Activated naive CD8-positive, alpha-beta T cell (primary cell): Measurements from ENCODE around the gene DNAJC7.

ENCODE experiments used
- H3K27ac Mint-ChIP-seq: one replicate; pipeline ENCODE4 v1.8.0; 2021; ENCODE audit warnings: mixed read lengths
- H3K27me3 Mint-ChIP-seq: one replicate; pipeline ENCODE4 v1.8.0; 2021; ENCODE audit warnings: mixed read lengths
- H3K36me3 Mint-ChIP-seq: one replicate; pipeline ENCODE4 v1.8.0; 2021; ENCODE audit warnings: mixed read lengths
- H3K4me1 Mint-ChIP-seq: one replicate; pipeline ENCODE4 v1.8.0; 2021; ENCODE audit warnings: low read depth, mixed read lengths
- H3K4me3 Mint-ChIP-seq: one replicate; pipeline ENCODE4 v1.8.0; 2021; ENCODE audit warnings: mild to moderate bottlenecking, mixed read lengths
- H3K9me3 Mint-ChIP-seq: one replicate; pipeline ENCODE4 v1.8.0; 2021; ENCODE audit warnings: low read depth, mixed read lengths

The DNAJC7 gene, protein sequence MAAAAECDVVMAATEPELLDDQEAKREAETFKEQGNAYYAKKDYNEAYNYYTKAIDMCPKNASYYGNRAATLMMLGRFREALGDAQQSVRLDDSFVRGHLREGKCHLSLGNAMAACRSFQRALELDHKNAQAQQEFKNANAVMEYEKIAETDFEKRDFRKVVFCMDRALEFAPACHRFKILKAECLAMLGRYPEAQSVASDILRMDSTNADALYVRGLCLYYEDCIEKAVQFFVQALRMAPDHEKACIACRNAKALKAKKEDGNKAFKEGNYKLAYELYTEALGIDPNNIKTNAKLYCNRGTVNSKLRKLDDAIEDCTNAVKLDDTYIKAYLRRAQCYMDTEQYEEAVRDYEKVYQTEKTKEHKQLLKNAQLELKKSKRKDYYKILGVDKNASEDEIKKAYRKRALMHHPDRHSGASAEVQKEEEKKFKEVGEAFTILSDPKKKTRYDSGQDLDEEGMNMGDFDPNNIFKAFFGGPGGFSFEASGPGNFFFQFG

DNA sequence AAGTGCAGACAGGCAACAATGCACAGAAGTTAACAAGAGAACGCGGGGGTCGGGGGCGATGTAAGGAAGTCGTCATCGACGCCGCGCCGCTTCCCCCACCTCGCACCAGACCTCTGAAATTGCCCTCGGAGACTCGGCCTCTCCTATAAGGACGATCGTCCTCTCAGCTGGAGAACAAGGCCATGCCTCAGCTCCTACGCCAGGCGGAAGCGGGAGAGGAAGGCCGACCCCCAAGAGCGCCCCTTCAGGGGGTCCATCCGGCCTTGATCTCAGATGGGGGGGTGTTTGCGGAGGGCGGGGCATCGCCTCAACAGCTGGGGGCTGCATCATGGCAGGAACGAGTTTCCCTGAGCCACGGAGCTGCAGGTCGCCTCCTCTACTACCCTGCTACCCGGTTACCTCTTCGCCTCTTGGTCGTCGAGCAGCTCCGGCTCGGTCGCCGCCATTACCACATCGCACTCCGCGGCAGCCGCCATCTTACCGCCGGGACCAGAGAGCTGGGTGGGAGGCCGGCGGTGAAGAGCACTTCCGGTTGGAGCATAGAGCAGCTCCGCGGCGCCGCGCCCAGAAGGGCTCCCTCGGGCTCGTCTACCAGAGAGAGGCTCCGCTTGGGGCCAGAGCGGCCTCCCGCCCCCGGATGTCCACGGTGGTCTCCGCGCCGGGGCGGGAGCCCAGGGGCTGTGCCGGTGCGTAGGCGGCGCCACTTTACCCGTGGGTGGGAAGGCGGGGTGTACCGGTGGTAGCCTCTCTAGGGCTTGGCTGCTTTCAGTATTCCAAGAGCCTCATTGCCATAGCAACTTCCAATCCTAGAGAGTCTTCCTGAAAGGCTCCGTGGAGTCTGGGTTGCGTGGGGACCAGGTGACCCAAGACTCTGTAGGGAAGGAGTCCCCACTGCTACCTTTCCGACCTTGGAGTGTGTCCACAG lies at the start of gene DNAJC7:
DNAJC7 (minus strand) TSS at position 499 of the 925 bp plus-strand sequence; CDS start at position 476, 23 bp downstream.
- H3K4me1 Mint-ChIP-seq = peaks cover 60% of the 10 kb centered on the region
- H3K36me3 Mint-ChIP-seq = peaks cover under 1% of the 10 kb centered on the region
- peak within 1 kb of the TSS; percentile 99 for H3K4me3 Mint-ChIP-seq
- H3K9me3 Mint-ChIP-seq = no peaks in the 10 kb centered on the region
- peak within 1 kb of the TSS; percentile 100 for H3K27ac Mint-ChIP-seq
- no peaks in the 10 kb centered on the region for H3K27me3 Mint-ChIP-seq

DNA sequence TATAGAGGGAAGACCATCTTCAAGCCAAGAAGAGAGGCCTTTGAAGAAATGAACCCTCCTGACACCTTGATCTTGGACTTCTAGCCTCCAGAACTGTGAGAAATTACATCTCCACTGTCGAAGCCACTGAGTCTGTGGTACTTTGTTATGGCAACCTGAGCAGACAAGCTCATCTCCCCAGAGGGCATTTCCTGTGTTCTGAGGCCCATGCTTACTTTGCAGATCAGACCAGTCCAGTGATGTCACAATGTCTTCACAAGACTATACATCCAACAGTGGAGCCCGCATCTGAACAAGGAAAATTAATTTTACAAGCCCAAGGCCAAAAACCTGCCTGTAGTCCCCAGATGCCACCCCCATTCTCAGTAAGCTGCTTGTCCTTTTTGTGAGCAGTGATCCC lies 48.0 kb upstream of the DNAJC7 start:
- H3K27me3 Mint-ChIP-seq = no peaks in the 10 kb centered on the region
- no peak overlapping the region for H3K4me3 Mint-ChIP-seq
- H3K9me3 Mint-ChIP-seq = no peaks in the 10 kb centered on the region
- H3K36me3 Mint-ChIP-seq = no peaks in the 10 kb centered on the region
- peaks cover 27% of the 10 kb centered on the region for H3K4me1 Mint-ChIP-seq
- peak overlapping the region; percentile 70 for H3K27ac Mint-ChIP-seq

DNA sequence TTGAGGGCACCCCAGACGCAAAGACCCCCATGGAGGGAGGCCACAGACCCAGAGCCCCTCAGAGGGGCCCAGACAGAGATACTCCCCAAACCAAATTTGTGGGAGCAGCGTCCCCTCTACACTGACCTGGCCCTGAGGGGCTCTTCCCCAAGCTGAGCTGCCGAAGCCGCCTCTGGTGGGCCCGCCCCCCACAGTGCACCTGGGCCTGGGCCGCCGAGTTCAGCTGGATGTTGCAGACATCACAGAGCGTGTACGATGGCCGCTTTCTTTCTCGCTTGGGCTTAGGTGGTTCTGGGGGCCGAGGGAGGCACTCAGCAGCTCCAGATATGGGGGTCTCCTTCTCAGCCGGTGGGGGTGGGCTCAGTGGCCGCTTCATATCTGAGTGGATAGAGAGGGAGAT lies 45.4 kb upstream of the DNAJC7 start:
- no peak overlapping the region for H3K27ac Mint-ChIP-seq
- H3K4me3 Mint-ChIP-seq = no peak overlapping the region
- no peaks in the 10 kb centered on the region for H3K27me3 Mint-ChIP-seq
- peaks cover 27% of the 10 kb centered on the region for H3K4me1 Mint-ChIP-seq
- H3K36me3 Mint-ChIP-seq = no peaks in the 10 kb centered on the region
- H3K9me3 Mint-ChIP-seq = no peaks in the 10 kb centered on the region

DNA sequence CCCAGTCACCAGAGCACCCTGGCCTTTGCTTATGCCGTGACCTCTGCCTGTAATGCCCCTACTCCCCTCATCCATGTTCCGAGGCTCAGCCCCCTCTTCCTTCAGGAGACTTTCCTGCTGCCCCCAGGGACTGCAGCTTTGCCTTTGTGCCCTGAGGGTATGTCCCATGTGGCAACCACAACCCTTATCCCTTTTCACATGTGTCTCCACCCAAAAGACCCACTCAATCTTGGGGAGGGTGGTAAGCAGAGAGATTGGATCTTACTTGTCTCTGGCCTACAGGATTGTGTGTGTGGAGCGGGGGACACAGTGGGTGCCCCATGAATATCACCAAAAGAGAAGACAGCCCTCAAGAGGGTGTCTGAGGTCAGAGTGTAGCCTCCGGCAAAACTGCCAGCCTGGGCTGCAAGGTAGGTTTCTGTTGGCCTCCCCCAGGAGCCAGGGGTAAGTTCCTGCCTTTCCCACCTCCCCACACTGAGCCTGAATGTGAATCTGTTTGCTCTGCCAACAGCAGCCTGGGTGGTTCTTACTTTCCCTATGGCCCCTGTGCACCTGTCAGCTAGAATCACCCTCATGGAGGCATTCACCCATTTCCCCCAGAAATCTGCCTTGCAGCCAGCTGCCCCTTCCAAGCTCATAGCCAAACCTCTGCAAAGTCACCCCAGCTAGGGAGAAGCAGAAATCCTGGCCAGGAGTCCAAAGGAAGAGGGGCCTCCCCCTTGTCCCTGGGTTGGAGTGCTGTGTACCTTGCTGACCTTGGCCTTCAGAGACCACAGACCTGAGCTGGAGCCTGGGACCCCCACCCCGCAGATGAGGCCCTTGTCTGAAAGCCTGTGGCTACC lies 44.6 kb upstream of the DNAJC7 start:
- no peak overlapping the region for H3K4me3 Mint-ChIP-seq
- H3K36me3 Mint-ChIP-seq = no peaks in the 10 kb centered on the region
- no peaks in the 10 kb centered on the region for H3K9me3 Mint-ChIP-seq
- no peaks in the 10 kb centered on the region for H3K27me3 Mint-ChIP-seq
- peaks cover 27% of the 10 kb centered on the region for H3K4me1 Mint-ChIP-seq
- H3K27ac Mint-ChIP-seq = no peak overlapping the region

DNA sequence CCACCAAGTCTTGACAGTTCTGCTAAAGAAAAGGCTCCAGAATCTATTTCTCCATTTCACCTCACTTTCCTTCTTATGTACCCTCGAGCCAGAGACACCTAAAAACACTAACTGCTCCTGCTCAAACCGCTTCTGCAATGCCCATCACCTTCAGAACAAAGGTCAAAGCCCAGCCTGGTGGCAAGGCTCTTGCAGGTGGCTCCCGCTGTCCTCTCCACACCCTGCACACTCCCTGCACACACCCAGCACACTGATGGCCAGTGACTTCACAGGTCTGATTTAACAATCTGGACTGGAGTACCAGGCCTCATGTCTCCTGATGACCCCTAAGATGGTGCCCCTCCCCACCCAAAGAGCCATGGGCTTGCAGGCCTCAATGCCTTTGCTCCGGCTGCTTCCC lies 43.0 kb upstream of the DNAJC7 start:
- Mint-ChIP-seq H3K27me3 (no peaks in the 10 kb centered on the region), H3K9me3 (no peaks in the 10 kb centered on the region), H3K27ac (no peak overlapping the region), H3K4me3 (no peak overlapping the region), H3K36me3 (no peaks in the 10 kb centered on the region), H3K4me1 (peaks cover 25% of the 10 kb centered on the region)

DNA sequence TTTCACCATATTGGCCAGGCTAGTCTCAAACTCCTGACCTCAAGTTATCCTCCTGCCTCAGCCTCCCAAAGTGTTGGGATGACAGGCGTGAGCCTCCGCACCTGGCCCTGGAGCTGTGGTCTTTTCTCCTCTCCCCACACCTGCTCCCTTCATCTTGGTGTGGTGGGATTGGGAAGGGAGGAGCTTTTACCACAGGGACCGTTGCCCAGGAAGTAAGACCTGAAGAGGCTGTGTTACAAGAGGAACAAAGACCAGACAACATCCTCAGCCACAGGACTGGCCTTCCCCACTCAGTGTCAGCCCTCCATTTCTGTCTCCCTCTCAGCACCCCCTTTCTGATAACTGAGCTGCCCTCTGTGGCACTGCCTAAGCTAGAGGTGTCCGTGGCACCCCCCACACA lies 42.6 kb upstream of the DNAJC7 start:
- peaks cover 21% of the 10 kb centered on the region for H3K4me1 Mint-ChIP-seq
- peaks cover 2% of the 10 kb centered on the region for H3K27me3 Mint-ChIP-seq
- H3K4me3 Mint-ChIP-seq = no peak overlapping the region
- H3K27ac Mint-ChIP-seq = no peak overlapping the region
- H3K36me3 Mint-ChIP-seq = no peaks in the 10 kb centered on the region
- H3K9me3 Mint-ChIP-seq = no peaks in the 10 kb centered on the region

DNA sequence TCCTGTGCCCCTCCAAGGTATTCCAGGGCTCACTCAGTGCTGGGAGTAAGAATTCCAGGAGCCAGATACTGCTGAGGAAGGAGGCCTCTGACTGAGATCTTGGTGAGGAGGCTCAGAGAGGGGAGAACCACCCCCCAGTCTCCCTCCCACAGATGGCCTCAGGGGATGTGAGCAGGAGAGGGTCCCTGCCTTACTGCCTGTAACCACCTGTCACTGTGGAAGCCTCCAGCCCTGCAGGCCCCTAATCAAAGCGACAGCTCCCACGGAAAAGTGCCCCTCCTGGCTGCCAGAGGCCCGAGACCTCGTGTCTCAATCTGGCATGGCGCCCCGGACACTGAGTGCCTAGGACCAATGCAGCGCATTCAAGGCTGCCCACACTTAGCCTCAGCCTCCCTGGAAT lies 40.8 kb upstream of the DNAJC7 start:
- Mint-ChIP-seq H3K4me1 (peaks cover 3% of the 10 kb centered on the region), H3K27ac (no peak overlapping the region), H3K27me3 (peaks cover 4% of the 10 kb centered on the region), H3K36me3 (no peaks in the 10 kb centered on the region), H3K4me3 (no peak overlapping the region), H3K9me3 (no peaks in the 10 kb centered on the region)

DNA sequence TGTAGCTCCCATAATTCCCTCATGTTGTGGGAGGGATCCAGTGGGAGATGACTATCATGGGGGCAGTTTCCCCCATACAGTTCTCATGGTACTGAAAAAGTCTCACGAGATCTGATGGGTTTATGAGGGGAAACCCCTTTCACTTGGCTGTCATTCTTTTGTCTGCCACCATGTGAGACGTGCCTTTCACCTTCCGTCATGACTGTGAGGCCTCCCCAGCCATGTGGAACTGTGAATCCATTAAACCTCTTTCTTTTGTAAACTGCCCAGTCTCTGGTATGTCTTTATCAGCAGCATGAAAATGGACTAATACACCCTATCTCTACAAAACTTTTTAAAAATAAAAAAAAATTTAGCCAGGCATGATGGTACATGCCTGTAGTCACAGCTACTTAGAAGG lies 39.4 kb upstream of the DNAJC7 start:
- H3K4me1 Mint-ChIP-seq = no peaks in the 10 kb centered on the region
- H3K9me3 Mint-ChIP-seq = no peaks in the 10 kb centered on the region
- H3K4me3 Mint-ChIP-seq = no peak overlapping the region
- peaks cover 11% of the 10 kb centered on the region for H3K27me3 Mint-ChIP-seq
- no peak overlapping the region for H3K27ac Mint-ChIP-seq
- no peaks in the 10 kb centered on the region for H3K36me3 Mint-ChIP-seq

DNA sequence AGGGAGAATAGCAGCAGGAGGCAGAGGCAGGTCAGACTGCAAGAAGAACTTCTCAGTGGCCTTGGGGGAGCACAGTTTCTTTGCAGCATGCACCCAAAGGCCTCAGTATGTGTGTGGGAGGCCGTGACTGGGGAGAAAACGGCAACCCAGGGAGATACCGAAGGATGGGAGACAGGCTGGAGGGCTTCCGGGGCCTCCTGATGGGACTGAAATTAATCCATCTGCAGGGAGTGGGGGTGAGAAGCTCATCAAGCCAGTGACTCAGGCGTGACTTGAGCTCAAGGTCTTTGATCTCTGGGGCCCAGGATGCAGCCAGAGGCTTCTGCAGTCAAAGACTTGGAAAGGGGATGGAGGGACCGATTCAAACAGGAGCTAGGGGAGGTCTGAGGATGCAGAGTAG lies 38.3 kb upstream of the DNAJC7 start:
- no peak overlapping the region for H3K4me3 Mint-ChIP-seq
- H3K9me3 Mint-ChIP-seq = no peaks in the 10 kb centered on the region
- H3K36me3 Mint-ChIP-seq = no peaks in the 10 kb centered on the region
- peaks cover 11% of the 10 kb centered on the region for H3K27me3 Mint-ChIP-seq
- H3K4me1 Mint-ChIP-seq = peaks cover 2% of the 10 kb centered on the region
- H3K27ac Mint-ChIP-seq = no peak overlapping the region

DNA sequence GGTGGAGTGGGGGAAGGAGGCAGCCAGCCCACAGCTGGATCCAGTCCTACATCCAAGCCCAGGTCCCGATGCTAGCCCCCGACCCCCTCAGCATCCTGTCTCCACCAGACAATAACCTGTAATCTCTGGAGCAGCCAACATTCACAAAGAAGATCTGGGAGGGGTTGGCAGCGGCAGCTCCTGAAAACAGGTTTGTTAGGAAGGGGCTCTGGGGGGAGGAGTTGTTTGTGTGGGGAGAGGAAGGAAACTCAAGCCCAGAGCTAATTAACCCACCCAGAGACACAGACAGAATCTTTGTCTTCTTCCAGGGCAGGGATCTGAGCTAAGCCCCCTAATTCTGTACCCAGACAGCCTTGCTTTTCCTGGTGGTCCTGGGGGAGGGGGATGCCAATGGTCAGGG lies 37.8 kb upstream of the DNAJC7 start:
- no peaks in the 10 kb centered on the region for H3K36me3 Mint-ChIP-seq
- H3K4me3 Mint-ChIP-seq = no peak overlapping the region
- H3K4me1 Mint-ChIP-seq = peaks cover 2% of the 10 kb centered on the region
- H3K9me3 Mint-ChIP-seq = no peaks in the 10 kb centered on the region
- peaks cover 11% of the 10 kb centered on the region for H3K27me3 Mint-ChIP-seq
- H3K27ac Mint-ChIP-seq = no peak overlapping the region

DNA sequence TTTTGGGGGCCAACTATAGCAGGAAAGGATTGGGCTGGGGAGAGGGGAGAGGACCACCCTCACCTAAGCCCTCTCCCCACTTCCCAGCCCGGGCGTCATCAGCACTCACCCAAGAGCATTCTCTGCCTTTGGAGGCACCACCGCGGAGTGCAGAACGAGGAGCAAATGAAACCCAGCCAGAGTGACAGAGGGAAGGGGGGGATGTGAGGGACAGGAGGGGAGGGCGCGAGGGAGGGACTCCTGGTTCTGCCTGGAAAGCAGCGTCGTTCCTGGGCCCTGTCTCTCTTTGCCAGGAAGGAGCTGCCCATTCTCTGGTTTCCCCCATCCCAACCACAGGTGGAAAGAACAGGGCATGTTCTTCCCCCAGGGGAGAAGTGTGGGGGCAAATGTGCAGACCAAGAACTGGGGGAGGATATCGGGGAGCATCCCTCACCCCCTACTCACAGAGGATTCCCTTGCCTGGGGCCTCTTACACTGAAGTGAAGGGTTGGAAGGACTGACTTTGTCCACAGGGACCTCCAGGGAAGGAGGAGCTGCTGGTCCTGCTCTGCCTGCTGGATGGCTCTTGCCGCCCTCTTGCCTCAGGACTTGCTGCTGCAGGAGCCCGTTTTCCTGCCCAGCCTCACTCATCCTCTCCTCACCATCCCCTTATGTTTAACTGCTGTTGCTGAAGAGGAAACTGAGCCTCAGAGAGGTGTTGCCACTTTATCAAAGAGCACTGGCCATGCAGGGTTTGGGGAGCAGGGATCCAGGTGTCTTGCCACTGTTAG lies 36.7 kb upstream of the DNAJC7 start:
- Mint-ChIP-seq H3K4me3 (no peak overlapping the region), H3K4me1 (peaks cover 2% of the 10 kb centered on the region), H3K27me3 (peaks cover 14% of the 10 kb centered on the region), H3K9me3 (no peaks in the 10 kb centered on the region), H3K36me3 (no peaks in the 10 kb centered on the region), H3K27ac (no peak overlapping the region)

DNA sequence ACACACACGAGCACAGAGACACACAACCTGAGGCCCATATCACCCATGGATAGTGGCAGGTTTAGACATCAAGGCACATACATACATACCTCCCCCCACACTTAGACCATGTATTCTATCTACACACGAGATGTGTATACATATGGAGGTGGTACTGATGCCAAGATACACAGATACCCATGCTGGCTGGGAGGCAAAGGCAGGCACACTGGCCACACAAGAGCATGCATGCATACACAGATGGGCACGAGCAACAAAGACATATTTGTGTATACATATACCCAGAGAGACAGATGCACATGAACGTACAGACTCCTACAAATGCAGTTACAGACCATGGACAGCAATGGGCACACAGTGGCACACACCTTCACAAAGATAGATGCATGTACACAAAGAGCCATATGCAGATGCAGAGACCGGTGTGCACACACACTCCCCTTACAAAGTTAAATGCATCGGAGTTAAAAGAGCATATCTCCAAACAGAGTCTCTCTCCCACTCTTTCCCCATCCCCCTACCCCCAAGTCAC lies 35.2 kb upstream of the DNAJC7 start:
- Mint-ChIP-seq H3K27me3 (peaks cover 14% of the 10 kb centered on the region), H3K36me3 (no peaks in the 10 kb centered on the region), H3K4me1 (peaks cover 2% of the 10 kb centered on the region), H3K27ac (no peak overlapping the region), H3K4me3 (no peak overlapping the region), H3K9me3 (no peaks in the 10 kb centered on the region)

DNA sequence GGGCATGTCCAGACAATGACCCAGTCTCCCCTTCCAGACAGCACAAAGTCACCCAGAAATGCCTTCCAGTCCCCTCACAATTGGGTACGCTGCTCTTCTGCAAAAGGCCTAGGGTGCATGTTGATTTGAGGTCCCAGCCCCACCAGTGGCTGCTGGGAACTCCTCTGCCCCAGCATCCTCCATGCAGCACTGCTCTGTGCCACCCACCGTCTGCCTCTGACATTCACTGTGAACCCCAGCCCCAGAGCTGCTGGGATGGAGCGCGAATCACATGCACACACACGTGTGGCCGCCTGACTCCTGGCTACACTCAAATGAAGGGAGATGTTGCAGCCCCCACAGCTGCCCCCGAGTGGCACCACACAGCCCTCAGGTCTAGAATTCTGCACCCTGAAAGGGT lies 34.4 kb upstream of the DNAJC7 start:
- Mint-ChIP-seq H3K36me3 (no peaks in the 10 kb centered on the region), H3K27me3 (peaks cover 14% of the 10 kb centered on the region), H3K4me3 (peak overlapping the region; percentile 84), H3K9me3 (no peaks in the 10 kb centered on the region), H3K4me1 (peaks cover 2% of the 10 kb centered on the region), H3K27ac (no peak overlapping the region)

DNA sequence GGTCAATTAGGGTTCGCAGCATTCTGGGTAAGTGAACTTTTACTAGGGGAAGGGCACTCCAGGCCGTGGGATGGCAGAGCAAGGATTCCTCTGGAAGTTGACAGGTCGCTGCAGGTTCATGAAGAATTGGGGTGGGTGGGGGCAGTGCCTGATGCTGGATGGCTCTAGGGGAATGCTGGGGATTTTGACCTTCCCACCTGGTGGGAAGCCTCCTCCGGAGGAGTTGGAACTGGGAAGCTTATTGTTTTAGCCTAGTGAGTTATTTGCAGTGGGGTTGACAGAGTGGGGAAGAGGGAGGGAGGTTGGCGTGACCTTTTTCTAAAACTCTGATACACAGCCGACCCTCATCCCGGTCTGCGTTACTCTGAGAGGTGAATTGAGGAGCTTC lies 33.8 kb upstream of the DNAJC7 start:
- Mint-ChIP-seq H3K4me3 (peak overlapping the region; percentile 84), H3K9me3 (no peaks in the 10 kb centered on the region), H3K27me3 (peaks cover 14% of the 10 kb centered on the region), H3K27ac (no peak overlapping the region), H3K36me3 (no peaks in the 10 kb centered on the region), H3K4me1 (peaks cover 2% of the 10 kb centered on the region)
